Upper lobe of left lung (tissue), 6 donors: Measurements from ENCODE around the gene ODAPH. TPM values are rescaled to one million over a fixed set of nuclear protein-coding genes. Genes with fewer than 3 reads are reported as not detected.
"Not testable (repeated sequence)": the region's sequence is repeated elsewhere in the genome, so short reads cannot be mapped to it uniquely, and the experiment has no call there.

Experiments used
- ATAC-seq, 2 donors: fragments of 200-7000 bp; cut with Tn5 transposase; one replicate each; pipeline ENCODE4 v1.9.1; 2022; ENCODE audit warnings: mild to moderate bottlenecking in 2 of 2, moderate library complexity in 2 of 2; ENCODE audit not compliant: low FRiP score in 2 of 2
- DNase-seq, 2 donors: peaks; one replicate each; pipeline ENCODE4 v3.0.0-alpha.2; 2019 to 2020
- H3K27ac ChIP-seq, 4 donors: fragments of 200-600 bp; sonication (generic); one replicate each; pipeline ENCODE4 v1.5.1; 2016 to 2019
- H3K27me3 ChIP-seq, 4 donors: fragments of 200-600 bp; sonication (generic); one replicate each; pipeline ENCODE4 v1.5.1; 2017 to 2019
- H3K36me3 ChIP-seq, 4 donors: fragments of 200-600 bp; sonication (generic); one replicate each; pipeline ENCODE4 v1.5.1; 2016 to 2019
- H3K4me1 ChIP-seq, 4 donors: fragments of 200-600 bp; sonication (generic); one replicate each; pipeline ENCODE4 v1.5.1; 2018 to 2019
- H3K4me3 ChIP-seq, 4 donors: fragments of 200-600 bp; sonication (generic); one replicate each; pipeline ENCODE4 v1.5.1; 2017 to 2019; ENCODE audit warnings: mild to moderate bottlenecking in 2 of 4, moderate library complexity in 1 of 4
- H3K9me3 ChIP-seq, 4 donors: fragments of 200-600 bp; sonication (generic); one replicate each; pipeline ENCODE4 v1.5.1; 2018 to 2019
- CTCF ChIP-seq, 6 experiments: fragments of 450-650 bp in 4 of 6; fragments of 200-600 bp in 2 of 6; sonication (generic) in 2 of 6; IDR thresholded peaks; one replicate each; pipeline ENCODE4 v1.5.1; 2016 to 2019; ENCODE audit warnings: antibody characterized with exemption in 6 of 6
- EP300 ChIP-seq, 4 donors: sonication (generic); formaldehyde crosslinking; IDR thresholded peaks; one replicate each; pipeline ENCODE4 v1.5.1; 2017; ENCODE audit warnings: antibody characterized with exemption in 4 of 4, control low read depth in 2 of 4
- POLR2A ChIP-seq, 4 donors: fragments of 450-650 bp; IDR thresholded peaks; one replicate each; pipeline ENCODE4 v1.5.1; 2016 to 2017; ENCODE audit warnings: antibody characterized with exemption in 4 of 4, mild to moderate bottlenecking in 2 of 4
- POLR2AphosphoS5 ChIP-seq, 2 donors: sonication (generic); formaldehyde crosslinking; IDR thresholded peaks; one replicate each; pipeline ENCODE4 v1.5.1; 2017; ENCODE audit warnings: antibody characterized with exemption in 2 of 2
- WGBS, 2 donors: methylation state at CpG; one replicate each; pipeline ENCODE4 v1.1.5; 2017 to 2018; 5-methylcytosine and 5-hydroxymethylcytosine counted together
- total RNA-seq, 6 donors: library from RNA; depleted of rRNA in 4 of 6; stranded (reverse); fragments of >200 nt in 4 of 6; gene quantifications; one replicate each; pipeline versions ENCODE4 v1.1.0 to v1.2.1, GENCODE V29; 2016 to 2021
- donor health status: DM: no; HTN: no; CAD: no; lungs with moderate emphysema.
- donor health status: DM: no; HTN: yes; CAD: no; lungs with severe emphysema.

Gene ODAPH
- total RNA-seq, 6 donors from 2014 or later: not detected

GRCh38 chr4:75542824-75543223 is 13.0 kb upstream of the ODAPH start:
- ATAC-seq (no peak), DNase-seq (no peak)
- no peaks in the 10 kb centered on the region for H3K9me3 ChIP-seq
- peaks cover 0 to 8% (median 1%) of the 10 kb centered on the region in 4 donors for H3K36me3 ChIP-seq
- no peak overlapping the region for H3K27ac ChIP-seq
- H3K4me1 ChIP-seq: no peaks in the 10 kb centered on the region
- no peaks in the 10 kb centered on the region for H3K27me3 ChIP-seq
- no peak overlapping the region for H3K4me3 ChIP-seq
- TF ChIP-seq EP300 (IDR thresholded peaks at IDR 0.05) (no peak), POLR2A (IDR thresholded peaks at IDR 0.05) (no peak), POLR2AphosphoS5 (IDR thresholded peaks at IDR 0.05) (no peak), CTCF (IDR thresholded peaks at IDR 0.05) (no peak)

GRCh38 chr4:75544220-75544619 is 11.6 kb upstream of the ODAPH start:
- not testable (repeated sequence) for ATAC-seq, H3K27ac ChIP-seq, H3K27me3 ChIP-seq, H3K4me3 ChIP-seq, H3K4me1 ChIP-seq, H3K9me3 ChIP-seq, H3K36me3 ChIP-seq
- DNase-seq: peak in 1 of 2 donors; percentile 13
- 84 to 87% methylated on average over 8 of the region's 8 CpGs for WGBS, 2 donors

- Histone ChIP-seq H3K27ac (no peak overlapping the region), H3K27me3 (no peaks in the 10 kb centered on the region), H3K4me1 (no peaks in the 10 kb centered on the region), H3K9me3 (no peaks in the 10 kb centered on the region), H3K4me3 (no peak overlapping the region), H3K36me3 (peaks cover 0 to 8% (median 1%) of the 10 kb centered on the region in 4 donors)
- DNase-seq (no peak), ATAC-seq (no peak)
- 91% methylated on average over 3 of the region's 3 CpGs for WGBS, 2 donors
- TF ChIP-seq CTCF (IDR thresholded peaks at IDR 0.05): no peak
- no peak for TF ChIP-seq POLR2A (IDR thresholded peaks at IDR 0.05)
- no peak for TF ChIP-seq EP300 (IDR thresholded peaks at IDR 0.05)
- no peak for TF ChIP-seq POLR2AphosphoS5 (IDR thresholded peaks at IDR 0.05)
Measured at GRCh38 chr4:75544870-75545269, 11.0 kb upstream of the ODAPH start.

GRCh38 chr4:75545526-75545925 is 10.3 kb upstream of the ODAPH start:
- H3K27me3 ChIP-seq: no peaks in the 10 kb centered on the region
- no peak overlapping the region for H3K4me3 ChIP-seq
- no peaks in the 10 kb centered on the region for H3K9me3 ChIP-seq
- no peaks in the 10 kb centered on the region for H3K4me1 ChIP-seq
- WGBS, 2 donors: 97 to 100% methylated on average over 3 to 5 of the region's 5 CpGs
- H3K36me3 ChIP-seq: peaks cover 0 to 8% (median 1%) of the 10 kb centered on the region in 4 donors
- no peak for TF ChIP-seq CTCF (IDR thresholded peaks at IDR 0.05)
- no peak for TF ChIP-seq EP300 (IDR thresholded peaks at IDR 0.05)
- TF ChIP-seq POLR2AphosphoS5 (IDR thresholded peaks at IDR 0.05): no peak
- no peak for TF ChIP-seq POLR2A (IDR thresholded peaks at IDR 0.05)
- DNase-seq (no peak), ATAC-seq (no peak)
- no peak overlapping the region for H3K27ac ChIP-seq

- H3K36me3 ChIP-seq: peaks cover 0 to 8% (median 1%) of the 10 kb centered on the region in 4 donors
- H3K4me1 ChIP-seq: no peaks in the 10 kb centered on the region
- no peak overlapping the region for H3K4me3 ChIP-seq
- no peak for TF ChIP-seq CTCF (IDR thresholded peaks at IDR 0.05)
- no peak for TF ChIP-seq POLR2AphosphoS5 (IDR thresholded peaks at IDR 0.05)
- no peak overlapping the region for H3K27ac ChIP-seq
- ATAC-seq (peak in 1 of 2 donors; percentile 13), DNase-seq (peak in 1 of 2 donors; percentile 32)
- H3K27me3 ChIP-seq: no peaks in the 10 kb centered on the region
- 67 to 71% methylated on average over 15 of the region's 15 CpGs for WGBS, 2 donors
- no peaks in the 10 kb centered on the region for H3K9me3 ChIP-seq
Measured at GRCh38 chr4:75547647-75548387, 8.0 kb upstream of the ODAPH start.
